WTC11 (cell line): ENCODE measurements around the gene EHF. TPM values are rescaled to one million over a fixed set of nuclear protein-coding genes. Genes with fewer than 3 reads are reported as not detected.

Experiments
- ATAC-seq: fragments of 200-7000 bp; cut with Tn5 transposase; 2 replicates; pipeline ENCODE4 v1.10.0; 2021; ENCODE audit warnings: mild to moderate bottlenecking, moderate library complexity
- CTCF ChIA-PET: fragments of 300-600 bp; sonication (Branson Sonifier 250); formaldehyde crosslinking; loops from one replicate; lab custom pipeline; 2021; ENCODE audit warnings: antibody characterized with exemption; lab: Charles Lee
- POLR2A ChIA-PET: fragments of 350-600 bp; sonication (Branson Sonifier 250); formaldehyde crosslinking; loops from one replicate; lab custom pipeline; 2021; ENCODE audit warnings: antibody characterized with exemption; lab: Charles Lee
- DNase-seq: peaks from one replicate; pipeline ENCODE4 v3.0.0; 2021; ENCODE audit warnings: low spot score
- H3K27ac Mint-ChIP-seq: 2 replicates; pipeline ENCODE4 v1.8.0; 2021; ENCODE audit warnings: mixed read lengths
- H3K27me3 Mint-ChIP-seq: 2 replicates; pipeline ENCODE4 v1.8.0; 2021; ENCODE audit warnings: low read depth, mild to moderate bottlenecking, moderate library complexity, mixed read lengths
- H3K36me3 Mint-ChIP-seq: 2 replicates; pipeline ENCODE4 v1.8.0; 2021; ENCODE audit warnings: mixed read lengths
- H3K4me1 Mint-ChIP-seq: 2 replicates; pipeline ENCODE4 v1.8.0; 2022; ENCODE audit warnings: mixed read lengths
- H3K4me3 Mint-ChIP-seq: 2 replicates; pipeline ENCODE4 v1.8.0; 2021; ENCODE audit warnings: mild to moderate bottlenecking, moderate library complexity, mixed read lengths
- H3K9me3 Mint-ChIP-seq: 2 replicates; pipeline ENCODE4 v1.8.0; 2021; ENCODE audit warnings: mixed read lengths
- CDX4 ChIP-seq: fragments of 250-450 bp; sonication (Bioruptor Pico); IDR thresholded peaks from 2 replicates; pipeline ENCODE4 v1.9.0; 2021; ENCODE audit warnings: moderate library complexity, mild to moderate bottlenecking, inconsistent platforms, borderline replicate concordance
- CREB1 ChIP-seq: sonication (generic); formaldehyde crosslinking; IDR thresholded peaks from 2 replicates; pipeline ENCODE4 v1.8.0; 2023; ENCODE audit warnings: mild to moderate bottlenecking, missing genetic modification reagents
- CREM ChIP-seq: sonication (generic); formaldehyde crosslinking; IDR thresholded peaks from 2 replicates; pipeline ENCODE4 v1.8.1; 2022; ENCODE audit warnings: mild to moderate bottlenecking, missing genetic modification reagents, moderate library complexity
- E2F5 ChIP-seq: sonication (generic); formaldehyde crosslinking; IDR thresholded peaks from 2 replicates; pipeline ENCODE4 v1.8.1; 2022; ENCODE audit warnings: mild to moderate bottlenecking, moderate library complexity, missing genetic modification reagents
- FOXJ3 ChIP-seq: sonication (generic); formaldehyde crosslinking; IDR thresholded peaks from 2 replicates; pipeline ENCODE4 v1.9.0; 2021; ENCODE audit warnings: missing genetic modification reagents, mild to moderate bottlenecking, borderline replicate concordance
- IRF1 ChIP-seq: sonication (generic); formaldehyde crosslinking; IDR thresholded peaks from 2 replicates; pipeline ENCODE4 v1.8.0; 2023; ENCODE audit warnings: missing genetic modification reagents
- IRF2 ChIP-seq: sonication (generic); formaldehyde crosslinking; IDR thresholded peaks from 2 replicates; pipeline ENCODE4 v1.8.0; 2022; ENCODE audit warnings: low read depth, missing genetic modification reagents, borderline replicate concordance
- MLX ChIP-seq: sonication (generic); formaldehyde crosslinking; IDR thresholded peaks from 2 replicates; pipeline ENCODE4 v1.8.1; 2023; ENCODE audit warnings: mild to moderate bottlenecking, missing genetic modification reagents, moderate library complexity
- PRRX2 ChIP-seq: fragments of 250-450 bp; sonication (Bioruptor Pico); IDR thresholded peaks from 2 replicates; pipeline ENCODE4 v1.8.0; 2021; ENCODE audit warnings: mild to moderate bottlenecking
- SOX15 ChIP-seq: fragments of 250-450 bp; sonication (Bioruptor Pico); IDR thresholded peaks from 2 replicates; pipeline ENCODE4 v1.9.0; 2021; ENCODE audit warnings: mild to moderate bottlenecking
- SP1 ChIP-seq: sonication (generic); formaldehyde crosslinking; conservative IDR thresholded peaks from 2 replicates; pipeline ENCODE4 v1.8.1; 2022; ENCODE audit warnings: missing genetic modification reagents
- TEAD1 ChIP-seq: sonication (generic); formaldehyde crosslinking; IDR thresholded peaks from 2 replicates; pipeline ENCODE4 v1.8.0; 2022; ENCODE audit warnings: mild to moderate bottlenecking, missing genetic modification reagents
- USF1 ChIP-seq: sonication (generic); formaldehyde crosslinking; IDR thresholded peaks from 2 replicates; pipeline ENCODE4 v1.8.0; 2022; ENCODE audit warnings: mild to moderate bottlenecking, missing genetic modification reagents
- USF2 ChIP-seq: sonication (generic); formaldehyde crosslinking; IDR thresholded peaks from 2 replicates; pipeline ENCODE4 v1.8.1; 2023; ENCODE audit warnings: mild to moderate bottlenecking, missing genetic modification reagents, moderate library complexity
- ZNF219 ChIP-seq: sonication (generic); formaldehyde crosslinking; IDR thresholded peaks from 2 replicates; pipeline ENCODE4 v1.8.0; 2023; ENCODE audit warnings: missing genetic modification reagents, mild to moderate bottlenecking, borderline replicate concordance
- ZNF396 ChIP-seq: fragments of 250-450 bp; sonication (Bioruptor Pico); IDR thresholded peaks from 2 replicates; pipeline ENCODE4 v1.8.0; 2021; ENCODE audit warnings: mild to moderate bottlenecking, moderate library complexity, borderline replicate concordance
- ZNF416 ChIP-seq: fragments of 250-450 bp; sonication (Bioruptor Pico); IDR thresholded peaks from 2 replicates; pipeline ENCODE4 v1.9.0; 2021; ENCODE audit warnings: mild to moderate bottlenecking, inconsistent platforms
- total RNA-seq: library from RNA; stranded (reverse); gene quantifications from 3 replicates; pipeline ENCODE4 v1.2.3, GENCODE V29; 2021

EHF gene
- total RNA-seq, 1 experiment from 2014 or later, result 0.46 TPM

GRCh38 chr11:34658071-34659015 lies 37.5 kb downstream of the EHF start (continued):
- no peak for TF ChIP-seq MLX
- no peak for TF ChIP-seq IRF2 (CRISPR knock-in tag)
- TF ChIP-seq USF1 (CRISPR knock-in tag), result no peak

GRCh38 chr11:34659096-34659733 lies 38.3 kb downstream of the EHF start:
- Mint-ChIP-seq H3K36me3 (0 out of 2 replicates have a peak, but pooled peaks cover 3% of the 10 kb centered on the region), H3K27ac (no peak overlapping the region), H3K9me3 (peaks cover 5% of the 10 kb centered on the region), H3K4me1 (peaks cover 33% of the 10 kb centered on the region), H3K27me3 (no peaks in the 10 kb centered on the region), H3K4me3 (no peak overlapping the region)
- TF ChIP-seq USF2 (CRISPR knock-in tag), result no peak
- TF ChIP-seq FOXJ3 (CRISPR knock-in tag), result no peak
- no peak for TF ChIP-seq TEAD1 (CRISPR knock-in tag)
- TF ChIP-seq CREM (CRISPR knock-in tag), result no peak
- no peak for TF ChIP-seq SOX15 (CRISPR knock-in tag)
- TF ChIP-seq ZNF219, result no peak
- no peak for TF ChIP-seq CREB1 (CRISPR knock-in tag)
- no peak for TF ChIP-seq MLX
- TF ChIP-seq E2F5 (CRISPR knock-in tag), result no peak
- no peak for TF ChIP-seq PRRX2 (CRISPR knock-in tag)
- TF ChIP-seq SP1 (CRISPR knock-in tag), result no peak
- no peak for TF ChIP-seq IRF1
- no peak for TF ChIP-seq ZNF416 (CRISPR knock-in tag)
- TF ChIP-seq ZNF396 (CRISPR knock-in tag), result no peak
- no peak for TF ChIP-seq CDX4 (CRISPR knock-in tag)
- ATAC-seq (no peak), DNase-seq (no peak)
- ChIA-PET POLR2A (no interaction called here), CTCF (no interaction called here)
